GM10248 (cell line): ENCODE measurements around the gene PLCL1.

Experiments used
- CTCF ChIA-PET: fragments of 300-600 bp; sonication (Branson Sonifier 250); formaldehyde crosslinking; extraction: SDS; loops from one replicate; lab custom pipeline; 2021; ENCODE audit warnings: antibody characterized with exemption; lab: Yijun Ruan, JAX
- POLR2A ChIA-PET: fragments of 350-650 bp; sonication (Branson Sonifier 250); formaldehyde crosslinking; extraction: SDS; loops from one replicate; lab custom pipeline; 2020; ENCODE audit warnings: antibody characterized with exemption; lab: Yijun Ruan, JAX
- DNase-seq: peaks from one replicate; pipeline ENCODE4 v3.0.0; 2012; ENCODE audit errors: extremely low spot score
- TF ChIP-seq, protein P1 (sequence below): IDR thresholded peaks from 2 replicates; pipeline ENCODE4 v1.5.1; 2012; ENCODE audit warnings: mild to moderate bottlenecking, low read depth; ENCODE audit errors: extremely low read depth, missing control alignments, control extremely low read depth

Gene PLCL1

DNA sequence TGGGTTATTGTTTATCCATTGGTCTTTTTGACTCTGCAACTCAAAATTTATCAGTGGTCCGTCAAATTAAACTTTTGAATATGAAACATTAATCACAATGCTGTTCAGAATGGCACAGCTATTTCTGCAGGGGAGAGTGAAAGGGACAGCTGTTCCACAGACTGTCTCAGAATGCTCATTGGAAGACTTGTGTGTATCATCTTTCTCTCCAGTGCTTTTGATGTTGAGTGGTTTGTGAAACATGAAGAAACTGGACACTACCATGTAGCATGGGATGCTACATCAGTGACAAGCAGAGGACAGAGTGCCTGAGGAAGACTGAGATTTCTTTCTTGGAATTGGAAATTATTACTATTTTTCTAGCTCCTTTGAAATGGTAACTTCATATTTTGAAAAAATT, 115.7 kb downstream of the PLCL1 start:
- POLR2A ChIA-PET = no interaction called here
- CTCF ChIA-PET = no interaction called here
- TF ChIP-seq, protein P1, sequence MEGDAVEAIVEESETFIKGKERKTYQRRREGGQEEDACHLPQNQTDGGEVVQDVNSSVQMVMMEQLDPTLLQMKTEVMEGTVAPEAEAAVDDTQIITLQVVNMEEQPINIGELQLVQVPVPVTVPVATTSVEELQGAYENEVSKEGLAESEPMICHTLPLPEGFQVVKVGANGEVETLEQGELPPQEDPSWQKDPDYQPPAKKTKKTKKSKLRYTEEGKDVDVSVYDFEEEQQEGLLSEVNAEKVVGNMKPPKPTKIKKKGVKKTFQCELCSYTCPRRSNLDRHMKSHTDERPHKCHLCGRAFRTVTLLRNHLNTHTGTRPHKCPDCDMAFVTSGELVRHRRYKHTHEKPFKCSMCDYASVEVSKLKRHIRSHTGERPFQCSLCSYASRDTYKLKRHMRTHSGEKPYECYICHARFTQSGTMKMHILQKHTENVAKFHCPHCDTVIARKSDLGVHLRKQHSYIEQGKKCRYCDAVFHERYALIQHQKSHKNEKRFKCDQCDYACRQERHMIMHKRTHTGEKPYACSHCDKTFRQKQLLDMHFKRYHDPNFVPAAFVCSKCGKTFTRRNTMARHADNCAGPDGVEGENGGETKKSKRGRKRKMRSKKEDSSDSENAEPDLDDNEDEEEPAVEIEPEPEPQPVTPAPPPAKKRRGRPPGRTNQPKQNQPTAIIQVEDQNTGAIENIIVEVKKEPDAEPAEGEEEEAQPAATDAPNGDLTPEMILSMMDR = no peak
- no peak for DNase-seq

DNA sequence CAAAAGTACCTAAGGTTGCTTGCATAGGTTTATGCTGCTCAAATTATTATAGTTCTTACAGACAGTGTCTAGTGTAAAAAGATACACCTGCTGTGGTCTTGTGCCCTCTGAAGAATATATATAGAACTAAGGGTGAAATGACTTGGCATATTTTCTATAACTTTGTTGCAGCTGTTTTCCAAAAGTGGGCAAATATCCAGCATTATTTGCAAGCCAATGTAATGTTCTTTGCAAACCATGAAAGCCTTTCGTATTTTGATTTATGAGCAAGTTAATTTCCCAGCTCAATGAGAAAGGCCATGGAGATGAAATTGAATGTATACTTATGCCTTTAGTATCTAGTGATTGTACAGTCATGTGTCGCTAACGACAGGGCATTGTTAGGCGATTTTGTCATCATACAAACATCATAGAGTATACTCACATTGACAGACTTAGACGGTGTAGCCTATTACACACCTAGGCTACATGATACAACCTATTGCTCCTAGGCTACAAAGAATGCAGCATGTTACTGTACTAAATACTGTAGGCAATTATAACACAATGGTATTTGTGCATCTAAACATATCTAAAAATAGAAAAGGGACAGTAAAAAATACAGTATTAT, 116.3 kb downstream of the PLCL1 start:
- DNase-seq = no peak

DNA sequence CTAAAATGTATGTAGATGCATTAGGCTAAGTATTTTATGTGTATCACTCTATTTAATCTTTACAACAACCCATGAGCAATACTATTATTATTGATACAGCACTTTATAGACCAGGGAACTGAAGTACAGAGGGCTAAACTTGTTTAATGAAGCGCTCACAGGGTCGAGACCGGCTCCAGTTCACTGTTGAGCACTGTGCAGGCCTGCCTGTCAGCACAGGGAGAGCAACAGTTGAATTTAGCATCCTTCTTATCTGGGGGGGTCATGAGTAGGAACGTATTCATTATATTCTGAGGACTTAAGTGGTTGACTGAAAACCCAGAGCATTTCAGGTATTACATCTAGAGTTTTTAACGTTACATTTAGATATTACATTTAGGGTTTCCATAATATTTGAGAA, 120.1 kb downstream of the PLCL1 start:
- no peak for DNase-seq
- ChIA-PET CTCF (interaction anchor here (0.9 kb wide), 1 partner anchor 11 kb away, joined by 3 read pairs; no protein-coding TSS in a partner anchor), POLR2A (no interaction called here)
- TF ChIP-seq, protein P1 = no peak

More for the DNA sequence above, 116.3 kb downstream of the PLCL1 start:
- ChIA-PET CTCF (no interaction called here), POLR2A (no interaction called here)
- TF ChIP-seq, protein P1 = no peak

- CTCF ChIA-PET = interaction anchor here (0.9 to 1.9 kb wide), 2 partner anchors 11 to 34 kb away, joined by 3 to 6 read pairs; no protein-coding TSS in a partner anchor
Observed at GRCh38 chr2:197925204-197925603, 120.8 kb downstream of the PLCL1 start.

DNA sequence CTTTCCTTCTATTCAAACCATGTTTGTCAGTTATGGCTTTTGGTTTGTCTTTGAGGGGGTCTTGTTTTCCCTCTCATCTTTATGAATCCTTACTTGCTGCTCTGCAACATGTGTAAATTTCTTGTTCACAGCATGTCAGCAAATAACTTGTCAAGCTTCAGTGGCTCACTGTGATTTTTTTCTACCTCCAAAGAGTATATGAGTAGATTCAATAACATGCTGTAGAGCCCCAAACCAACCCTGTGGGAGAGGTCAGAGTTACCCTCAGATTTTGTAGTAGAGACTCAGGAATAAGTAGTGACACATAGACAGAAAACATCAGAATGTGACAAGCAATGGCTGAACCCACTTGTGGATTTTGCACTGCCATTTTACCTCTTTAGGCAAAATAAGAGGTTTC, 121.6 kb downstream of the PLCL1 start:
- POLR2A ChIA-PET = no interaction called here
- TF ChIP-seq, protein P1 = no peak
- no peak for DNase-seq
- CTCF ChIA-PET = interaction anchor here (1.1 to 1.9 kb wide), 2 partner anchors 15 to 33 kb away, joined by 3 to 6 read pairs; no protein-coding TSS in a partner anchor

More at GRCh38 chr2:197925204-197925603, 120.8 kb downstream of the PLCL1 start:
- DNase-seq = no peak
- POLR2A ChIA-PET = no interaction called here
- TF ChIP-seq, protein P1 = no peak

GRCh38 chr2:197926673-197927072, 122.3 kb downstream of the PLCL1 start:
- no peak for DNase-seq
- POLR2A ChIA-PET = no interaction called here
- TF ChIP-seq, protein P1 = no peak
- CTCF ChIA-PET = interaction anchor here (1.1 to 1.9 kb wide), 2 partner anchors 16 to 33 kb away, joined by 3 to 6 read pairs; no protein-coding TSS in a partner anchor

- ChIA-PET CTCF (no interaction called here), POLR2A (no interaction called here)
- no peak for DNase-seq
- TF ChIP-seq, protein P1 = no peak
Observed at GRCh38 chr2:197927994-197928393, 123.6 kb downstream of the PLCL1 start.
